ENCODE results near the gene WDR26.
A peak's percentile ranks its signal among the peaks of the same experiment; 100 is the strongest.

The WDR26 gene

GRCh38 chr1:224466154-224466553 is 31.6 kb upstream of the WDR26 start:
- no peak for TF ChIP-seq CTCF (IDR thresholded peaks at IDR 0.05)
- H3K4me3 ChIP-seq = no peak overlapping the region
- no peaks in the 10 kb centered on the region for H3K9me3 ChIP-seq
- H3K4me1 ChIP-seq = peaks cover 0 to 14% (median 4%) of the 10 kb centered on the region in 4 donors
- H3K36me3 ChIP-seq = no peaks in the 10 kb centered on the region
- H3K27me3 ChIP-seq = no peaks in the 10 kb centered on the region
- DNase-seq = no peak
- intact Hi-C loops (cut with DNase I; ENCODE audit: low total_unique reads) = no loop called here
- H3K27ac ChIP-seq = no peak overlapping the region

- no peaks in the 10 kb centered on the region for H3K36me3 ChIP-seq
- intact Hi-C loops (cut with DNase I; ENCODE audit: low total_unique reads) = loop anchor here (5.0 to 10.0 kb wide), 2 partner anchors 105 to 343 kb away; partner anchors contain the start of gene CNIH4
- no peaks in the 10 kb centered on the region for H3K27me3 ChIP-seq
- no peaks in the 10 kb centered on the region for H3K9me3 ChIP-seq
- DNase-seq = no peak
- H3K4me1 ChIP-seq = peaks cover 0 to 12% (median 10%) of the 10 kb centered on the region in 4 donors
- TF ChIP-seq CTCF (IDR thresholded peaks at IDR 0.05) = no peak
- no peak overlapping the region for H3K4me3 ChIP-seq
- no peak overlapping the region for H3K27ac ChIP-seq
Observed at GRCh38 chr1:224459966-224460365, 25.4 kb upstream of the WDR26 start.

DNA sequence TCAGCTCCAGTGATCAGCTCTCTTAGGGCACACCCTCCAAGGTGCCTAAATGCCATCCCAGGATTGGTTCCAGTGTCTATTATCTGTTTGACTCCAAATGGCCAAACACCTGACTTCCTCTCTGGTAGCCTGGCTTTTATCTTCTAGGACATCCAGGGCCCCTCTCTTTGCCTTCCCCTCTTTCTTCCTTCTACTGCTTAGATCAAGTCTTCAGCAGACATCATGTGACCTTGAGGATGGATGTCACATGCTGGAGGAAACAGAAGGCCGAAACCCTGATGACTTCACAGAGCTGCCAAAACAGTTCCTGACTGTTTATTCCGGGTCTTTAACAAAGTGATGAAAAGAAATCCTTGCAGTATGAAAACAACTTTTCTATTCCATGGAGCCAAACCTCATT is 24.4 kb upstream of the WDR26 start:
- Histone ChIP-seq H3K9me3 (no peaks in the 10 kb centered on the region), H3K27ac (no peak overlapping the region), H3K27me3 (no peaks in the 10 kb centered on the region), H3K36me3 (peaks cover 0 to 6% (median 0%) of the 10 kb centered on the region in 3 donors), H3K4me1 (peaks cover 0 to 12% (median 10%) of the 10 kb centered on the region in 4 donors), H3K4me3 (no peak overlapping the region)
- intact Hi-C loops (cut with DNase I; ENCODE audit: low total_unique reads) = loop anchor here (5.0 to 10.0 kb wide), 2 partner anchors 104 to 342 kb away; partner anchors contain the start of gene CNIH4
- no peak for TF ChIP-seq CTCF (IDR thresholded peaks at IDR 0.05)
- peak in 1 of 2 donors; percentile 32 for DNase-seq

- TF ChIP-seq CTCF (IDR thresholded peaks at IDR 0.05) = no peak
- Histone ChIP-seq H3K4me1 (peaks cover 0 to 12% (median 10%) of the 10 kb centered on the region in 4 donors), H3K27me3 (no peaks in the 10 kb centered on the region), H3K4me3 (no peak overlapping the region), H3K36me3 (peaks cover 0 to 6% (median 0%) of the 10 kb centered on the region in 3 donors), H3K9me3 (no peaks in the 10 kb centered on the region), H3K27ac (no peak overlapping the region)
- no peak for DNase-seq
- intact Hi-C loops (cut with DNase I; ENCODE audit: low total_unique reads) = loop anchor here (5.0 to 10.0 kb wide), 2 partner anchors 103 to 341 kb away; partner anchors contain the start of gene CNIH4
Observed at GRCh38 chr1:224458296-224458695, 23.7 kb upstream of the WDR26 start.

DNA sequence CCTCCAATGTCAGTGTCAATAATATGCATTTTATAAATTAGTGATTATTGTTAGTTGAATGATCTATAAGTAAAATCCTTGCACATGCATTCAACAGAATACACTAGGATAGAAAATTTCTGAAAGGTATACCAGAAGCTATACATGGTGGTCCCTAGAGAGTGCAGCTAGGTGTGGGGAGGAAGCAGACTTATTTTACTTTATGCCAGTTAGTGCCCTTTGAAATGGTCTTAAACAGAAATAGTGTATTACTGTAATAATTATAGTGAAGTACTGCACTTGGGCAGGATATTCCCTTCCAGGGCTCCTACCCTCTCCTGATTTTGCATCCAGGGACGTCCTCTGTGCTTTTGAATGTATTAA is 23.2 kb upstream of the WDR26 start:
- intact Hi-C loops (cut with DNase I; ENCODE audit: low total_unique reads) = loop anchor here (5.0 to 10.0 kb wide), 2 partner anchors 103 to 340 kb away; partner anchors contain the start of gene CNIH4
- DNase-seq = no peak
- Histone ChIP-seq H3K4me1 (peaks cover 0 to 12% (median 10%) of the 10 kb centered on the region in 4 donors), H3K27me3 (no peaks in the 10 kb centered on the region), H3K9me3 (no peaks in the 10 kb centered on the region), H3K36me3 (peaks cover 0 to 6% (median 0%) of the 10 kb centered on the region in 3 donors), H3K27ac (peak overlapping the region in 1 of 2 donors; percentile 79), H3K4me3 (no peak overlapping the region)
- no peak for TF ChIP-seq CTCF (IDR thresholded peaks at IDR 0.05)

DNA sequence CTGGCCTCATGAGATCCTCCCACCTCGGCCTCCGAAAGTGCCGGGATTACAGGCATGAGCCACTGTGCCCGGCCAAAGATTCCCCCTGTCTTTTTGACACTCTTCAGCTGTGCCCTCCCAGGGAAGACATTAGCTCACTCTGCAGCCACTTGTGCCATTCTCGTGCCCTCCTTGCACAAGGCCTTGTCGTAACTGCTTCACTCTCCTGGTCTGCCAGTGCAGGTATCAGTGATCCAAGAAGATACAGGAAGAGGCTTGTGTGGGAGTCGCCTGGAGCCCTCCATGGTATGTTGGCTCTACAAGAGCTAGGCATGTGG is 22.0 kb upstream of the WDR26 start:
- H3K4me3 ChIP-seq = no peak overlapping the region
- no peak for DNase-seq
- H3K27me3 ChIP-seq = no peaks in the 10 kb centered on the region
- intact Hi-C loops (cut with DNase I; ENCODE audit: low total_unique reads) = loop anchor here (5.0 to 10.0 kb wide), 2 partner anchors 102 to 339 kb away; partner anchors contain the start of gene CNIH4
- peak overlapping the region; percentile 79 to 82 for H3K27ac ChIP-seq
- no peak for TF ChIP-seq CTCF (IDR thresholded peaks at IDR 0.05)
- H3K4me1 ChIP-seq = peaks cover 0 to 12% (median 10%) of the 10 kb centered on the region in 4 donors
- peaks cover 0 to 6% (median 0%) of the 10 kb centered on the region in 3 donors for H3K36me3 ChIP-seq
- no peaks in the 10 kb centered on the region for H3K9me3 ChIP-seq
